ENCODE measurements around the gene SHC2. TPM values are rescaled to one million over a fixed set of nuclear protein-coding genes. Genes with fewer than 3 reads are reported as not detected.
"Not testable (repeated sequence)": the region's sequence is repeated elsewhere in the genome, so short reads cannot be mapped to it uniquely, and the experiment has no call there.

The SHC2 gene
- total RNA-seq, 1 donor from 2014 or later = 29.1 TPM

DNA sequence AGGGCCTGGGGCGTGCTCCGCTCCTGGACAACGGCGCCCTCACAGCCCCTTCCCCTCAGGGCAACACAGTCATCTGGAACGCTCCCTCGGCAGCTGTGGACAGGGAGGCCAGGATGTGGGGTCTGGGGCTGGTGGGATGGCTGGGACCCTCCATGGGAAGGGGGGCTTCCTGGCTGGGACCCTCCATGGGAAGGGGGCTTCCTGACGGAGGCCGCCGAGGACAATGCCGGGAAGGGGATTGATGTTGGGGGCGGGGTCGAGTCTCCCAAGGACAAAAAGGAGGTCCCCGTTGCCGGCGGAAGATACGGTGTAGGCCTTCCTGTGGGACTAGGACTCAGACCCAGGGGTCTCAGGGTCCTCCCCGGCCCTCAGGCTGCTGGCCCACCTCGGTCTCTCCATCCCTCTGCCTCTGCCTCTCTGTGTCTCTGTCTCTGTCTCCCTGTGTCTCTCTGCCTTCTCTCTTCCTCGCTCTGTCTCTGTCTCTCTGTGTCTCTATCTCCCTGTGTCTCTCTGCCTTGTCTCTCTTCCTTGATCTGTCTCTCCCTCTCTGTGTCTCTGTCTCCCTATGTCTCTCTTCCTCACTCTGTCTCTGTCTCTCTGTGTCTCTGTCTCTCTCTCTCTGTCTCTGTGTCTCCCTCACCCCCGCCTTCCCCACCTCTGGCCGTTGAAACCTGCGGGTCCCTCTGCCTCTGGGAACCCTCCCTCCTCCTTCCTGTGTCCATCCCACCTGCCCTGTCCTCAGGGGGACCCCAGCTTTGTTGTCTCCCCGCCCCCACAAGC, 32.7 kb upstream of the SHC2 start:
- DNase-seq (ENCODE audit: low spot score) = no peak

DNA sequence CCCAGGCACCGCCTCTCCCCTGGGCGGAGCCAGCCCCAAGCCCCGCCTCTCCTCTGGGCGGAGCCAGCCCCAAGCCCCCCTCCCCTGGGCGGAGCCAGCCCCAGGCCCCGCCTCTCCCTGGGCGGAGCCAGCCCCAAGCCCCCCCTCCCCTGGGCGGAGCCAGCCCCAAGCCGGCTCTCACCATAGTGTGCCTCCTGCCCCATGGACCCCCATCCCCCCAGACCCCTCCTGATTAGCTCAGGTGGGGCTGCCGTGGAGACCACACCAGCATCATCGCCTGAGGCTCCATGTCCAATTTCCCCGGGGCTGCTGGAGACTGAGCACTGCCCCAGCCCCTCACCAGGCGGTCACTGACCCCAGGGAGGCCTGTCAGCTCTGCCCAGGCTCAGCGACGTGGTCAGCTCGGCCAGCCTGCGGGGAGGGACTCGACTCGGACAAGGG, 31.3 kb upstream of the SHC2 start:
- no peak for DNase-seq (ENCODE audit: low spot score)

- DNase-seq (ENCODE audit: low spot score) = no peak
Measured at GRCh38 chr19:491146-491741, 30.4 kb upstream of the SHC2 start.

- no peak for DNase-seq (ENCODE audit: low spot score)
Measured at GRCh38 chr19:489418-490196, 28.8 kb upstream of the SHC2 start.

GRCh38 chr19:488505-489417, 27.9 kb upstream of the SHC2 start:
- peak; percentile 99 for DNase-seq (ENCODE audit: low spot score)

DNA sequence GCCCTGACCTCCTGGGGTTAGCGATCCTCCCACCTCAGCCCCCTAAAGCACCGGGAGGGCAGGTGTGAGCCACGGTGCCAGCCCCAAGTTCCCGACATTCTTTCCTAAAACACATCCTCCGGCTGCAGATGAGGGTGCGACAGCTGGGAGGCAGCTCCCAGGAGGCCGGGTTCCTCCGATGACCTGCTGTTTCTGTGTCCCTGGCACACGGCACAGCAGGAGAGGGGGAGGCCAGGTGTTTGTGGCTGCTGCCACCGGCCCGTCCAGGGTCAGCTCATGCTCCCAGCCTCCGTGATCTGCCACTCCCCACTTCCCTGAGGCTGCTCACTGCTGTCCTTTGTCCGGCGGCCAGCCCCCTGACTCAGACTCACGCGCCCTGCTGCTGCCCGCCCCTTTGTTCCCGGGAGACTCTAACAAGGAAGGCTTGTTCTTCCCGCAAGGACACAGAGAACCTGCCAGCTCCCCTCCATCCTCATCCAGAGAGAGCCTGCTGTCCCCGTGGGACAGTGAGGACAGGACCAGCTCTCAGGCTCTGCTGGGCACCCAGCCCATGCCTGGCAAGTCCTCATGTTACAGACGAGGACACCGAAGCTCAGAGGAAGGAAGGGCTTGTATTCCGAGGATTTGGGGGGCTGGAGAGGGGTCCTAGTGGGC, 24.9 kb upstream of the SHC2 start:
- DNase-seq (ENCODE audit: low spot score) = no peak

- DNase-seq (ENCODE audit: low spot score) = no peak
Measured at GRCh38 chr19:485077-485476, 24.2 kb upstream of the SHC2 start.

GRCh38 chr19:484494-484893, 23.7 kb upstream of the SHC2 start:
- DNase-seq (ENCODE audit: low spot score) = no peak

GRCh38 chr19:483332-484072, 22.7 kb upstream of the SHC2 start:
- no peak for DNase-seq (ENCODE audit: low spot score)

- DNase-seq (ENCODE audit: low spot score) = no peak
Measured at GRCh38 chr19:482186-483041, 21.6 kb upstream of the SHC2 start.

DNA sequence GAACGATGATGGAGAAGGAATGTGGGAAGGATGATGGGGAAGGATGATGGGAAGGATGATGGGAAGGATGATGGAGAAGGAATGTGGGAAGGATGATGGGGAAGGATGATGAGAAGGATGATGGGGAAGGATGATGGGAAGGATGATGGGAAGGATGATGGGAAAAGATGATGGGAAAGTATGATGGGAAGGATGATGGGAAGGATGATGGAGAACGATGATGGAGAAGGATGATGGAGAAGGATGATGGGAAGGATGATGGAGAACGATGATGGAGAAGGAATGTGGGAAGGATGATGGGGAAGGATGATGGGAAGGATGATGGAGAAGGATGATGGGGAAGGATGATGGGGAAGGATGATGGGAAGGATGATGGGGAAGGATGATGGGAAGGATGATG, 20.3 kb upstream of the SHC2 start:
- not testable (repeated sequence) for DNase-seq (ENCODE audit: low spot score)

DNA sequence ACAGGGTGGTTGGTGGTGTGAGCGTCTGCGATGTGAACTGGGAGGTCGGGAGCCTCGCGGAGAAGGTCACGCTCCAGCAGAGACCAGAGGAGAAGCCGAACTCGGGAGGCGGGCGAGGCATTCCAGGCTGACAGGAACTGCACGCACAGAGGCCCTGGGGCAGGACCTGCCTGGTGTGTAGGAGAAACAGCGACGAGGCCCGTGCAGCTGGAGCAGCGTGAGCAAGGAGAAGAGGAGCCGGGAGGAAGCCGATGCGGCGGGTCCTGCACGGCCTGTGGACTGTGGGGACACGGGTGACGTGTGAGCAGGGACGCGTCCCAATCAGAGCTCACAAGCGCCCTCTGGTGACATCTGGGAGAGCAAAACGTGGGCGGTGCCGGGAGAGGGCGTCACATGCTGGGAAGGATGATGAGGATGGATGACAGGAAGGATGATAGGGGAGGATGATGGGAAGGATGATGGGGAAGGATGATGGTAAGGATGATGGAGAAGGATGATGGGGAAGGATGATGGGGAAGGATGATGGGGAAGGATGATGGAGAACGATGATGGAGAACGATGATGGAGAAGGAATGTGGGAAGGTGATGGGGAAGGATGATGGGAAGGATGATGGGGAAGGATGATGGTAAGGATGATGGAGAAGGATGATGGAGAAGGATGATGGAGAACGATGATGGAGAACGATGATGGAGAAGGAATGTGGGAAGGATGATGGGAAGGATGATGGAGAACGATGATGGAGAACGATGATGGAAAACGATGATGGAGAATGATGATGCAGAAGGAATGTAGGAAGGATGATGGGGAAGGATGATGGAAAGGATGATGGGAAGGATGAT, 19.4 kb upstream of the SHC2 start:
- no peak for DNase-seq (ENCODE audit: low spot score)

- no peak for DNase-seq (ENCODE audit: low spot score)
Measured at GRCh38 chr19:478976-479375, 18.1 kb upstream of the SHC2 start.

GRCh38 chr19:478236-478903, 17.5 kb upstream of the SHC2 start:
- DNase-seq (ENCODE audit: low spot score) = no peak

DNA sequence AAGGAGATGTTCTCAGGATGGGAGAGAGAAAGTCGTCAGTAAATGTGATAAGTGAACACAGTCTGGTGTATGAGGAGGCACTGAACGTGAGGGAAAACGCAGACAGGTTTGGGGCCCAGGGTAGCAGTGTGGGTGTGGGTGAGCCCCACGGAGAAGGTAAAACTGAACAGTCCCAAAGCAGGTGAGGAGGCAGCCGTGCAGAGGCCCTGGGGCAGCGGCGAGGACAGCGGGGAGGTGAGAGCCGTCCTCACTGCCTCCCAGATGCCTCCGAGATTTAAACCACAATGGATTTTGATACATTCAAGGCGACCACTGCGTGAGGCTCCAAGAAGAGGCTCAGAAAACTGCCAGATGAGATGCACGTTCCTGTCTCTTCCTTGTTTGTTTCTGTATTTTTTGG, 14.5 kb upstream of the SHC2 start:
- no peak for DNase-seq (ENCODE audit: low spot score)

DNA sequence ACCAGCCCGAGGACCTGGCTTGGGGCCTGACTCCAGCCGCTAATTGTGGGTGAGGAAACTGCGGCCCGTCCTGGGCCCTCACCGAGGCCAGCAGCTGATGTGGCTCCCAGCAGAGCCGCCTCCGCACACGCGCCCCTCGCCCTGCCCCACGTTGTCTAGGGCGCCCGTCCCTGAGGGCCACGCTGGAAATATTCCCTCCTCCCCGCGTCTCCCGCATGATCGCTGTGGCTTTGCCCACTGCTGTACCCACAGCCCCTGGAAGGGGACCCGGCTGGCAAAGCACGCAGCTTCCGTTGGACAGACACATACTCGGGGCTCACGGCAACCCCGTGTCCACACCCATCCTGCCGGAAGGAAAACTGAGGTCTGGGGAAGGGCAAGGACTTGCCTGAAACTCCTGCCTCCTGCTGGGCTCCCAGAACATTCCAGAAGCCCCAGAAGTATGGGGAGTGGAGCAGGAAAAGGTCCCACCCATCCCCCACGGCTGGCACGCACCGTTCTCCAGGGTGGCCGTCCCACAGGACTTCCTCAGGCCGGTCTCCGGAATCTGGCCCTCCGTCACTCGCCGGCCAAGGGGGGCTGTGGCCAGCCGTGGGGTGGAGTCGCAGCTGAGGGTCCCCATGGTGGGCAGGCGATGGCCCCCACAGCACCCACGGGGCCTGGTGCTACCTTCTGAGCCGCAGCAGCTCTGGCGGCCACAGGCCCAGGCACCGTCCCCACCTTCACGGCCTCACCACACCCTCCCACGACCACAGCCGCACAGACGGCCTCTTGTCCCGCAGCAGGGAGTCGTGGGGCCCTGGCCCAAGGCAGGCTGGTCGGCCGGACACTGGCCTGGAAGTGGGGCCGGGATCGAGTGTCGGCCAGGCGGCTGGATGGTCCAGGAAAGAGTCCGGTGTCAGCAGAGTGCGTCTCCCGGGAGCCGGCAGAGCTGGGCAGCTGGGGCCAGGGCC, 13.6 kb upstream of the SHC2 start:
- DNase-seq (ENCODE audit: low spot score) = no peak

All from mesenteric fat pad (tissue), 1 donor.